ENCODE data around the gene POC1A. TPM values are rescaled to one million over a fixed set of nuclear protein-coding genes. Genes with fewer than 3 reads are reported as not detected.

Gene POC1A
- total RNA-seq, 2 experiments from 2014 or later = 32.3 to 32.7 TPM

DNA sequence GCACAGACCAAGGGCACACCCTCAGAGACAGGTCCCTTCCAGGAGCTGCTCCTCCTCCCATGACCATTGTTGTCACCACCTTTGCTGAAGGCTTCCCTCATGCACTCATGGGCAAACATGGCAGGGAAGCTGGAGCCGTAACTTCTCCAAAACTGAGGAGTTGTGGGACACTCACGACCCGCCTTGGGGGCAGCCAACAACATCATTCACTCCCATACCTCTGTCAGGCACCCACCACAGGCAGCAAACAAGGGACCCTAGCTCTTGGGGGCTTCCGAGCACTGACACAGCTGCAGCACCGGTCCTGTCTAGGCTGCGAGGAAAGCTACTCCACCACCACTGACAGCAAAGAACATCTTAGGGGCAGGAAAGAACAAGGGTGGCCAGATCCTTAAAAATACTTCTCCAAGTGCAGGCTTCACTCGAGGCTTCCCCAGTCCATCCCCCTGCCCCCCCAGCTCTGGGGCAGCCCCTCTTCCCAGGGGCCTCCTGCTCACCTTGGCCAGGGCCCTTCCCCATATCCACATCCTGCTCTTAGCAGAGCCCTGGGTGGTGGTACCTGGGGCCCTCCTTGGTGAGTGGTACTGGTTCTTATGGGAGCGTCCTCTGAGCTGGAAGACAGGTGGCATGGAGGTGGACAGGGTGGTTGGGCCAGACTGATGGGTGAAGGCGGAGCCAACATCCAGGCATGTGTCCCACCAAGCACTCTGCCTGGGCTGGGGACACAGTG is 69.8 kb downstream of the POC1A start:
- no peaks in the 10 kb centered on the region for H3K36me3 Mint-ChIP-seq (ENCODE audit: low read depth)
- H3K4me1 Mint-ChIP-seq (ENCODE audit: low read depth) = peaks cover 16% of the 10 kb centered on the region
- intact Hi-C loops (cut with micrococcal nuclease) = no loop called here
- no peak overlapping the region for H3K4me3 Mint-ChIP-seq
- CTCF ChIA-PET = interaction anchor here (1.0 kb wide), 1 partner anchor 39 kb away, joined by 3 read pairs; no protein-coding TSS in a partner anchor
- no peaks in the 10 kb centered on the region for H3K9me3 Mint-ChIP-seq
- no peak overlapping the region for H3K27ac Mint-ChIP-seq
- no peak for DNase-seq
- H3K27me3 Mint-ChIP-seq (ENCODE audit: low read depth) = no peaks in the 10 kb centered on the region

DNA sequence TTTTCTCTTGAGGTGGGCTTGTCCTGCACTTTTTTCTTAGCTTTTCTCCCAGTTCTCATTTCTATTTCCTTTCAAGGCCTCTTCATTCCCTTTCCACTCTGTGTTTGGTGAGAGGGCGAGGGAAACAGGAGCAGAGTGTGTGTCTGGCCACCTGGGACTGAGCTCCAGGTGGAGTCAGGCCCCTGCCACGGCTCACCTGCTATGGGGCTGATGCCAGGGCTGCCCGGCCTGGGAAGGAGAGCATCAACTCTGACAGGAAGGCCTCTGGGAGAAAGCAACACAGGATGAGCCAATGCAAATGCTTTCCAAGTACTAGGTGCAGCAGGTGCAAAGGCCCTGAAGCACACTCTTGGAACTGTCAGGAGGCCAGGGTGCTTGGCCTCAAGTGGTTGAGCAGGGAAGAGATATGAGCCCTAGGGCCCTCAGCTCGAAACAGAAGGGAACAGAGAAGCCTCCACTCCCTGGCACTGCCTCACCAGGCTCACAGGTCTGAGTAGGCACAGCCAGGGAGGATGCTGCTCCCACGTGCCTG is 70.6 kb downstream of the POC1A start:
- Mint-ChIP-seq H3K27me3 (ENCODE audit: low read depth) (no peaks in the 10 kb centered on the region), H3K4me3 (no peak overlapping the region), H3K36me3 (ENCODE audit: low read depth) (no peaks in the 10 kb centered on the region), H3K9me3 (no peaks in the 10 kb centered on the region), H3K4me1 (ENCODE audit: low read depth) (peaks cover 16% of the 10 kb centered on the region), H3K27ac (no peak overlapping the region)
- CTCF ChIA-PET = no interaction called here
- intact Hi-C loops (cut with micrococcal nuclease) = no loop called here
- DNase-seq = no peak

DNA sequence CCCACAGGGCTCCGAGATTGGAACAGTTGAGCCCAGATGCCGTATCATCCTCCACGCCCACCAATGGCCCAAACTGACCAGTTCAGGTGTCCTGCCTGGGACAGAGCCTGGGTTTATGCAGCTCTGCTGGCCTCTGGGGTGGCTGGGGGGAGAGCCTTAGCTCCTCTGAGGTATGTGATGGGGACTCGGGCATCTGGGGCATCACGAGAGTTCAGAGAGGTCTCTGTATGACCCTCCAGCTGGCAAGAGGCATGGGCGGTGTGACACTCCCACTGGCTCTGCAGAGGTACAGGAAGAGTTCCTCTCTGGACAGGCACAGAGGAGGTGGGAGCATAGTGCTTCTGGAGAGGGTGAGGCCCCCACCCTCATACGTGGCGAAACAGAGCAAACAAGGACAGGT is 71.3 kb downstream of the POC1A start:
- intact Hi-C loops (cut with micrococcal nuclease) = no loop called here
- CTCF ChIA-PET = no interaction called here
- Mint-ChIP-seq H3K4me1 (ENCODE audit: low read depth) (peaks cover 16% of the 10 kb centered on the region), H3K4me3 (no peak overlapping the region), H3K27me3 (ENCODE audit: low read depth) (no peaks in the 10 kb centered on the region), H3K27ac (no peak overlapping the region), H3K36me3 (ENCODE audit: low read depth) (peaks cover 2% of the 10 kb centered on the region), H3K9me3 (no peaks in the 10 kb centered on the region)
- DNase-seq = no peak

DNA sequence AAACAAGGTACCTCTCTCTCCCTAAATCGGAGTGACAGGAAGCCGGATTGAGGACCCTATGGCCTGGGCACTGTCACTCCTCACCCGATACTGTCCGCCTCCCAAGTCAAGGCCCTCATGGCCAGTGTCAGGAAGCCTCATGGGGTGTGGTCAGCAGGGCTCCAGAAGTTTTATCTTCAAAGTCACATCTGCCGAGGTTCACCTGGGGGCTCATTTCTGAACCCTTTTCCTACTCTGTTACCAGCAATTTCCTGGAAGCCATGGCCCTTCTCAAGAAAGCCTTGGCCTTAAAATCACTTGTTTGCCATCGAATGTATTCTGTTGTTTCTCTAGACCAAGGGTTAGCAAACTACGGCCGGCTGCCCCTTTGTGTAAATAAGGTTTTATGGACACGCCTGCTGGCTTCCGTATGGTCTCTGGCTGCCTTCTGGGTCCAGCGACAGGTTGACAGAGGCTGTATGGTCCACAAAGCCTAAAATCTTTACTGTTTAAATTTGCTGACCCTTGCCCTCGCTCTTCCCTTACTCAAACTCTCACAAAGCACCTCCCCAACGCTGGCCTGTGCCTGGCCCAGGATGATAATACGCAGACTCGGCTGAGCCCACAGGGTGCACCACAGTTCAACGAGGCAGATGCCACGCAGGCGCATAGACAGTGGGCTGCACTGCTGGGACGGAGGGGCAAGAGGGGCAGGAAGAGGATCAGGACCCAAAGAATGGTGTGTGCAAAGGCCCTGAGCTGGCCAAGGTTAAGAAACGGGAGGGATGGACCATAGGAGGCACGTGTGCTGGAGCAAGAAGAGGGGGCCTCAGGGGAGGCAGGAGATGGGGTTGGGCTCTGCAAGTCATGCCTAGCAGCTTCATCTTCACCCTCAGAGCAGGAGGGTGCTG is 73.1 kb downstream of the POC1A start:
- H3K27ac Mint-ChIP-seq = no peak overlapping the region
- intact Hi-C loops (cut with micrococcal nuclease) = no loop called here
- peaks cover 2% of the 10 kb centered on the region for H3K36me3 Mint-ChIP-seq (ENCODE audit: low read depth)
- no peak for DNase-seq
- no peaks in the 10 kb centered on the region for H3K27me3 Mint-ChIP-seq (ENCODE audit: low read depth)
- no peaks in the 10 kb centered on the region for H3K9me3 Mint-ChIP-seq
- H3K4me1 Mint-ChIP-seq (ENCODE audit: low read depth) = peaks cover 4% of the 10 kb centered on the region
- no peak overlapping the region for H3K4me3 Mint-ChIP-seq
- CTCF ChIA-PET = no interaction called here

DNA sequence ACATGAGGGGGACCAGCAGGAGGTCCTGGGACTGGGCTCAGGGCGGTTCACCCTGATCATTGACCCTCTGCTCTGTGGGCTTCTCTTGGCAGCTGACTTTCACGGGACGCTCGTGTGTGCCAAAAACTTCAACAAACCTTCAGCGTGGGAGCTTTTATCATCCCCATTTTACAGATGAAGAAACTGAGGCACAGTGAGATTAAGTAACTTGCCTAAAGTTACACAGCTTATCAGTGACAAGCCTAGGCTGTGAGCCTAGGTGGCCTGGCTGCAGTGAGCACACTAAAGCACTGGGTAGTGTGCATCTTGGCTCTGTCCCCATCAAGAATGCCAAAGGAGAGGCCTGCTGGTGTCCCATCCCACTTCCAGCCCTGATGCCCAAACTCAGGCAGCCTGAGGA is 74.3 kb downstream of the POC1A start:
- CTCF ChIA-PET = no interaction called here

DNA sequence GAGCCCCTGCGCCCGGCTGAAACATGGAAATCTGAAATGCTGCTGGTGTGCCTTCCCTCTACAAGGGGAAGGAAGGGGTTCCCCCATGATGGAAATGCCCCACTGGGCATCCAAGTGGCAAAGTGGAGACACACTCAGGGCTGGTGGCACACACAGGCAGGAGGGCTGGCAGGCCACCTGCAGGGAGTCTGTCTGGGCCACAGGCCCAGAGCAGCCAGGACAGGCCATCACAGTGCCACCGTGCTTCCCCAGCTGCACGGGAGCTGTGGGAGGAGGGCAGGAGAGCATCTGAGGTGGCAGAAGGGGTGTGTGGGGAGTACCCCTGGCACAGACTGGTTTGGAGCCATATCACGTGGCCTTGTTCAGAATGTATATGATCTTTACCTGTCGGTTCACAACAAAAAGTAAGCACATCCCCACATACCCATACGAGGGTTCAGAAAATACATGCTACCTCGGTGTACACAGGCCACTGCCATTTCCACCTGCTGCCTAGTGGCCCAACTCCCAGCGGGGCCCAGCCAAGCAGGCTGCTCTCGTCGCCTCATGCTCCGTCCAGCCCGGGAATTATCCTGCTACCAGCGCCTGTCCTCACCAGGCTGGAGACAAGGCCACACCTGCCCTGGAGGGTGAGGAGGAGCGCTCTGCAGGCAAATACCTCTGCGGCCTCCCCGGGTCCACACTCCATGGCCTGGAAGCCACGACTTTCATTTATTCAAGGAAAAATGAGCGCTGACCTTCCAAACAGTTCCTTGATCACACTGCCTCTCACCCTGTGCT is 75.3 kb downstream of the POC1A start:
- intact Hi-C loops (cut with micrococcal nuclease) = no loop called here
- H3K4me1 Mint-ChIP-seq (ENCODE audit: low read depth) = no peaks in the 10 kb centered on the region
- H3K4me3 Mint-ChIP-seq = no peak overlapping the region
- H3K36me3 Mint-ChIP-seq (ENCODE audit: low read depth) = peaks cover 2% of the 10 kb centered on the region
- CTCF ChIA-PET = no interaction called here
- no peaks in the 10 kb centered on the region for H3K27me3 Mint-ChIP-seq (ENCODE audit: low read depth)
- DNase-seq = no peak
- H3K27ac Mint-ChIP-seq = no peak overlapping the region
- no peaks in the 10 kb centered on the region for H3K9me3 Mint-ChIP-seq

More for the DNA sequence above, 74.3 kb downstream of the POC1A start:
- intact Hi-C loops (cut with micrococcal nuclease) = no loop called here
- H3K4me1 Mint-ChIP-seq (ENCODE audit: low read depth) = no peaks in the 10 kb centered on the region
- no peak for DNase-seq
- H3K9me3 Mint-ChIP-seq = no peaks in the 10 kb centered on the region
- no peak overlapping the region for H3K4me3 Mint-ChIP-seq
- H3K27me3 Mint-ChIP-seq (ENCODE audit: low read depth) = no peaks in the 10 kb centered on the region
- H3K27ac Mint-ChIP-seq = no peak overlapping the region
- H3K36me3 Mint-ChIP-seq (ENCODE audit: low read depth) = peaks cover 2% of the 10 kb centered on the region

DNA sequence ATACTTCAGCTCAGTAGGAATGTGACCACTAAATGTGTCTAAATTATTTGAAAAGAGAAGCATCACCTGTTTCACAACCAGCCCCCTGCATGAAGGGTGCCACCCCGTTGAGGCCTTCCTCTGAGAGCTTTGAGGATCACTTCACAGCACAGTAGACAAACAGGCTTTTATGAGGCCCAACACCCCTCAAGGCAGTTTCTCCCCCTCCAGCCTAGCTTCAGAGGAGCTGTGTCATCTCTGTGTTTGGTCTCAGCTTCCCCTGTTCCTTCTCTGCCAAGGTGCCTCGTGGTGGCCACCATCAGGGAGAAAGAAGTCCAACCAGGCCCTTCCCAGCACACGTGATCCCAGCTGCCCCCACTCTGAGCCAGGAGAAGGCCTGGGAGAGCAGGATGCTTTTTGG is 76.3 kb downstream of the POC1A start:
- Mint-ChIP-seq H3K36me3 (ENCODE audit: low read depth) (peaks cover 2% of the 10 kb centered on the region), H3K4me3 (no peak overlapping the region), H3K4me1 (ENCODE audit: low read depth) (no peaks in the 10 kb centered on the region), H3K27ac (no peak overlapping the region), H3K9me3 (no peaks in the 10 kb centered on the region), H3K27me3 (ENCODE audit: low read depth) (no peaks in the 10 kb centered on the region)
- CTCF ChIA-PET = no interaction called here
- DNase-seq = no peak
- intact Hi-C loops (cut with micrococcal nuclease) = no loop called here

DNA sequence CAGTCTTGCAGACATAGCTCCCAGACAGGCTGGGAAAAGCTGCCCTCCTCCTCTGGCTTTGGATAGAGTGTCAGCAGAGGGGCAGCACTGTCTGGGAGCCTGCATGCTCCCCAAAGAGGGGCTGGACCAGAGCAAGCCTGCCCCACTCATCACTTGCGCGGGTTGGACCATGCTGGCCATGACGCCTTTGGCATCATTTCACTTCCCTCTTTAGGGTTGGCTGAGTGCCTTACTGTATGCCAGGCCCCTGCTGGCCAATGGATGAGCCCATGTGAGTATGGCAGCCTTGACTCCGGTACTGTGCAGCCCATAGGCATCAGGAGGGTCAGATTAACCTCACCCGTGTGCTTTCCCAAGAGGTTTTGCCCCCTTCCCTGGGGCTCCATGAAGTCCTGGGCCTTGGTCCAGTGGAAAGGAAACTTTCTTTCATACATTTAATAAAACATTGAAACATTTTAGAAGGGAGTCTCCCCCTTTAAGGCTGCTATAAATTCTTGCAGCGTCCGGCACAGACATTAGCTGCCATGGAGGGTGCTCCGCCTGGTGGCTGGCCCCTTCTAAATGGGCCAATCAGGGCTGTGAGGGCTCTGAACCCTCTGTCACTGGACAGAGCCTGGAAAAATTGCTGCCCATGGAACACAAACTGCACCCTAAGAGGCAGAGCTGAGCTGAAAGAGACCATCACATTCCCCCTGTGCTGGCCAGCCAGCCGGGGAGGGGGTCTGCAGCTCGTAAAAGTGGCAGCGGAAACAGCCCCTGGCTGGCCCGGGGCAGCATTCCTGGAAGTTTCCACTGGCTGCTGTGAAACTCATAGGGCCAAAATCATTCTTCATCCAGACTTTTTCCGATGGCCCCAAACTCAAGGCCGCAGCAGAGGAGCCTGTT is 77.1 kb downstream of the POC1A start:
- Mint-ChIP-seq H3K9me3 (no peaks in the 10 kb centered on the region), H3K4me1 (ENCODE audit: low read depth) (no peaks in the 10 kb centered on the region), H3K27me3 (ENCODE audit: low read depth) (no peaks in the 10 kb centered on the region), H3K27ac (no peak overlapping the region), H3K4me3 (no peak overlapping the region), H3K36me3 (ENCODE audit: low read depth) (peaks cover 2% of the 10 kb centered on the region)
- DNase-seq = no peak
- intact Hi-C loops (cut with micrococcal nuclease) = no loop called here
- CTCF ChIA-PET = interaction anchor here (0.6 to 0.8 kb wide), 3 partner anchors 41 to 292 kb away, joined by 3 to 4 read pairs (median 4); no protein-coding TSS in a partner anchor

DNA sequence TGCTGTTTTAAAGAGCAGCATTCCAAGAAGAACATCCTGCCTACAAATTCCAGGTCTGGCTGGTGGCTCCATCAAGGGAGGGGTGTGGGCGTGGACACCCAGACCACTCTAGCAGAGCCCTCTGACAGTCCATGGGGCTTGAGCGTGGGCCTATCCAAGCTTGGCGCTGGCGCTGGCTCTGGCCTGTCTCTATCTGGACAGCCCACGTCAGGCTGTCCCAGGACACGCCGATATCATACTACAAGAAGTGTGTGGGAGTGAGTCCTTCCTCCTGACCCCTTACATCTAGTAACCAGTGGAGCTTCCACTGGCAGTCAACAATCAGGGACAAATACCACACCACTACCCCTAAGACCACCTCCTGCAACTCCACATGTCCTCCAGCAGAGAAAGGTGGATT is 80.7 kb downstream of the POC1A start:
- no peak for DNase-seq
- peaks cover 2% of the 10 kb centered on the region for H3K36me3 Mint-ChIP-seq (ENCODE audit: low read depth)
- H3K4me1 Mint-ChIP-seq (ENCODE audit: low read depth) = no peaks in the 10 kb centered on the region
- H3K27me3 Mint-ChIP-seq (ENCODE audit: low read depth) = no peaks in the 10 kb centered on the region
- H3K4me3 Mint-ChIP-seq = no peak overlapping the region
- H3K9me3 Mint-ChIP-seq = no peaks in the 10 kb centered on the region
- CTCF ChIA-PET = interaction anchor here (0.6 kb wide), 1 partner anchor 536 kb away, joined by 4 read pairs; no protein-coding TSS in a partner anchor
- no peak overlapping the region for H3K27ac Mint-ChIP-seq
- intact Hi-C loops (cut with micrococcal nuclease) = no loop called here

DNA sequence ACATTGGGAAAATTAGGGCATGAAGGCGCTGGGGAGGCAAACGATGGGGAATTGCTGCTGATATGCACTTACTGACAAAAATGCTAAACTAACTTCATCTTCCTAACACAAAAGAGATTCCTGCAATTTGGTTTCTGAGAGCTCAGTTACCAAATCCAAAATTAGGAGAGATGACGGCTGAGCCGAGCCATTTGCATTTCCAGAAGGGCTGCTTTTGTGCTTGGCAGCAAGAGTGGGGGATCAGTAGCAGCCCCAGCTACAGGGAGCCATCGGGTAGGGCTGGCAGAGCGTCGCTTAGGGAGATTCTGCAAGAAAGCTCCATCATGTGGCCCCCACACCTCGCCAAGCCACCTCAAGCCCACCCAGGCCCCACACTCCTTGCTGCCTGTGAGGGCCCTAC is 81.8 kb downstream of the POC1A start:
- Mint-ChIP-seq H3K27ac (no peak overlapping the region), H3K9me3 (no peaks in the 10 kb centered on the region), H3K27me3 (ENCODE audit: low read depth) (no peaks in the 10 kb centered on the region), H3K4me3 (no peak overlapping the region), H3K4me1 (ENCODE audit: low read depth) (no peaks in the 10 kb centered on the region), H3K36me3 (ENCODE audit: low read depth) (no peaks in the 10 kb centered on the region)
- DNase-seq = no peak
- intact Hi-C loops (cut with micrococcal nuclease) = no loop called here
- CTCF ChIA-PET = interaction anchor here (1.1 kb wide), 1 partner anchor 51 kb away, joined by 3 read pairs; no protein-coding TSS in a partner anchor

DNA sequence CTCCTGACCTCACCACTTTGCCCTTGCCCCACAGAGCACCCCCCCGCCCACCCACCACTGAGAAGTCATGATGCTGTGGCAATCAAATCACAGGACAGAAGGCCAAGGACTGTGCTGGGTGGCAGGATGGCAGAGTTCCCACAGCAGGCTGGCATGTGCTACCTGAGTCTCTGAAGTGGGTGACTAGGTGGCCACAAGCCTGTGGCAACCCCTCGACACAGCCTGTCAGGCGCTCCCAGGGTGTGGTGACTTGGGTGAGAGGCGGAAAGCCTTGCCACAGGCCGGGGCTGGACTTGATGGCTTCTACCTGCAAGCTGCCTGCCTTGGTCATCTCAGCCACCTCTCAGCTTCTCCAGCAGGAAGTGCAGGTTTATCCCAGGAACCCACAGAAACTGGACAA is 82.2 kb downstream of the POC1A start:
- intact Hi-C loops (cut with micrococcal nuclease) = no loop called here
- no peak for DNase-seq
- Mint-ChIP-seq H3K9me3 (no peaks in the 10 kb centered on the region), H3K4me1 (ENCODE audit: low read depth) (no peaks in the 10 kb centered on the region), H3K4me3 (no peak overlapping the region), H3K36me3 (ENCODE audit: low read depth) (no peaks in the 10 kb centered on the region), H3K27me3 (ENCODE audit: low read depth) (no peaks in the 10 kb centered on the region), H3K27ac (no peak overlapping the region)
- CTCF ChIA-PET = interaction anchor here (0.5 to 1.1 kb wide), 2 partner anchors 51 to 85 kb away, joined by 3 to 6 read pairs; no protein-coding TSS in a partner anchor
